SK-N-SH (cell line): ENCODE measurements around the gene PECR.

ENCODE experiments used
- MXI1 ChIP-seq: IDR thresholded peaks from 2 replicates; pipeline ENCODE4 v1.6.1; 2012; ENCODE audit warnings: mild to moderate bottlenecking, low read depth, low read length, improper control_type of control experiment
- RAD21 ChIP-seq: IDR thresholded peaks from 2 replicates; pipeline ENCODE4 v1.6.1; 2012; ENCODE audit warnings: mild to moderate bottlenecking, low read length
- TAF1 ChIP-seq: IDR thresholded peaks from 2 replicates; pipeline ENCODE4 v1.6.1; 2012; ENCODE audit warnings: low read depth, mild to moderate bottlenecking, low read length, moderate library complexity, borderline replicate concordance
- TCF12 ChIP-seq: IDR thresholded peaks from 2 replicates; pipeline ENCODE4 v1.4.0; 2012
- TF ChIP-seq, protein P1 (sequence below): fragments of 200-600 bp; sonication (generic); IDR thresholded peaks from 2 replicates; pipeline ENCODE4 v1.6.1; 2017; ENCODE audit warnings: antibody characterized with exemption, mild to moderate bottlenecking, moderate library complexity
- TF ChIP-seq, protein P2 (sequence below): IDR thresholded peaks from 2 replicates; pipeline ENCODE4 v1.4.0; 2012; ENCODE audit warnings: low read depth, borderline replicate concordance

DNA sequence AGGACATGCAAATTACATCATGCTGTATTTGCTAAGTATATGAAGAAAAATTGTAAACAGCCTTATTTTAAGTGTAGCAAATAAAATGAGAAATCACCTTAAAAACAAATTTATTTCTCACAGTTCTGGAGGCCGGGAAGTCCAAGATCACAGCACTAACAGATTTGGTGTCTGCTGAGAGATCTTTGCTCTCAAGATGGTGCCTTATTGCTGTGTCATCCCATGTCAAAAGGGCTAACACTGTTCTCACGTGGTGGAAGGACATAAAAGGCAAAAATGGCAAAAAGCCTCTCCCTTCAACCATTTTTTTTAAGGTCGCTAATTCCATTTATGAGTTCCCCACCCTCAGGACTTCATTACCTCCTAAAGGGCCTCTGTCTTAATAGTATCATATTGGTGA, 39.6 kb upstream of the PECR start:
- TF ChIP-seq, protein P1, sequence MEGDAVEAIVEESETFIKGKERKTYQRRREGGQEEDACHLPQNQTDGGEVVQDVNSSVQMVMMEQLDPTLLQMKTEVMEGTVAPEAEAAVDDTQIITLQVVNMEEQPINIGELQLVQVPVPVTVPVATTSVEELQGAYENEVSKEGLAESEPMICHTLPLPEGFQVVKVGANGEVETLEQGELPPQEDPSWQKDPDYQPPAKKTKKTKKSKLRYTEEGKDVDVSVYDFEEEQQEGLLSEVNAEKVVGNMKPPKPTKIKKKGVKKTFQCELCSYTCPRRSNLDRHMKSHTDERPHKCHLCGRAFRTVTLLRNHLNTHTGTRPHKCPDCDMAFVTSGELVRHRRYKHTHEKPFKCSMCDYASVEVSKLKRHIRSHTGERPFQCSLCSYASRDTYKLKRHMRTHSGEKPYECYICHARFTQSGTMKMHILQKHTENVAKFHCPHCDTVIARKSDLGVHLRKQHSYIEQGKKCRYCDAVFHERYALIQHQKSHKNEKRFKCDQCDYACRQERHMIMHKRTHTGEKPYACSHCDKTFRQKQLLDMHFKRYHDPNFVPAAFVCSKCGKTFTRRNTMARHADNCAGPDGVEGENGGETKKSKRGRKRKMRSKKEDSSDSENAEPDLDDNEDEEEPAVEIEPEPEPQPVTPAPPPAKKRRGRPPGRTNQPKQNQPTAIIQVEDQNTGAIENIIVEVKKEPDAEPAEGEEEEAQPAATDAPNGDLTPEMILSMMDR = no peak
- TF ChIP-seq RAD21 (no peak), TAF1 (no peak), MXI1 (no peak), TCF12 (no peak)
- TF ChIP-seq, protein P2, sequence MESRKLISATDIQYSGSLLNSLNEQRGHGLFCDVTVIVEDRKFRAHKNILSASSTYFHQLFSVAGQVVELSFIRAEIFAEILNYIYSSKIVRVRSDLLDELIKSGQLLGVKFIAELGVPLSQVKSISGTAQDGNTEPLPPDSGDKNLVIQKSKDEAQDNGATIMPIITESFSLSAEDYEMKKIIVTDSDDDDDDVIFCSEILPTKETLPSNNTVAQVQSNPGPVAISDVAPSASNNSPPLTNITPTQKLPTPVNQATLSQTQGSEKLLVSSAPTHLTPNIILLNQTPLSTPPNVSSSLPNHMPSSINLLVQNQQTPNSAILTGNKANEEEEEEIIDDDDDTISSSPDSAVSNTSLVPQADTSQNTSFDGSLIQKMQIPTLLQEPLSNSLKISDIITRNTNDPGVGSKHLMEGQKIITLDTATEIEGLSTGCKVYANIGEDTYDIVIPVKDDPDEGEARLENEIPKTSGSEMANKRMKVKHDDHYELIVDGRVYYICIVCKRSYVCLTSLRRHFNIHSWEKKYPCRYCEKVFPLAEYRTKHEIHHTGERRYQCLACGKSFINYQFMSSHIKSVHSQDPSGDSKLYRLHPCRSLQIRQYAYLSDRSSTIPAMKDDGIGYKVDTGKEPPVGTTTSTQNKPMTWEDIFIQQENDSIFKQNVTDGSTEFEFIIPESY = no peak
